AG09319 (cell line): ENCODE measurements around the gene SDR42E1.
A peak's percentile ranks its signal among the peaks of the same experiment; 100 is the strongest.

Experiments used
- DNase-seq: peaks from one replicate; pipeline ENCODE4 v3.0.0-alpha.2; 2010; ENCODE audit warnings: low read depth; ENCODE audit errors: extremely low read depth
- TF ChIP-seq, protein P1 (sequence below): IDR thresholded peaks from 2 replicates; pipeline ENCODE4 v1.5.1; 2011; ENCODE audit warnings: low read depth, mild to moderate bottlenecking, inconsistent platforms, low read length, moderate library complexity

The SDR42E1 gene

DNA sequence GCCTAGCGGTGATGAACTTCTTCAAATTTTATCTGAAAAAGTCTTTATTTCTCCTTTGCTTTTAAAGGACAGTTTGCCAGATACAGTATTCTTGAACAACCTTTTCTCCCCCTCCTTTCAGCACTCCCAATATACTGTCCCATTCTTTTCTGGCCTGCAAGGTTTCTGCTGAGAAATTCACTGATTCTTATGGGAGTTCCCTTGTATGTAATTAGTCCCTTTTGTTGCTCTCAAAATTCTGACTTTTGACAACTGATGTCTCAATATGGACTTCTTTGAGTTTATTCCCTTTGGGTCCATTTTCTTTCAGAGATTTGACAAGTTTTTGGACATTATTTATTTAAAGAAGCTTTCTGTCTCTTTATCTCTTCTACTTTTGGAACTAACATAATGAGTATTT is 39.4 kb downstream of the SDR42E1 start:
- DNase-seq: no peak
- TF ChIP-seq, protein P1, sequence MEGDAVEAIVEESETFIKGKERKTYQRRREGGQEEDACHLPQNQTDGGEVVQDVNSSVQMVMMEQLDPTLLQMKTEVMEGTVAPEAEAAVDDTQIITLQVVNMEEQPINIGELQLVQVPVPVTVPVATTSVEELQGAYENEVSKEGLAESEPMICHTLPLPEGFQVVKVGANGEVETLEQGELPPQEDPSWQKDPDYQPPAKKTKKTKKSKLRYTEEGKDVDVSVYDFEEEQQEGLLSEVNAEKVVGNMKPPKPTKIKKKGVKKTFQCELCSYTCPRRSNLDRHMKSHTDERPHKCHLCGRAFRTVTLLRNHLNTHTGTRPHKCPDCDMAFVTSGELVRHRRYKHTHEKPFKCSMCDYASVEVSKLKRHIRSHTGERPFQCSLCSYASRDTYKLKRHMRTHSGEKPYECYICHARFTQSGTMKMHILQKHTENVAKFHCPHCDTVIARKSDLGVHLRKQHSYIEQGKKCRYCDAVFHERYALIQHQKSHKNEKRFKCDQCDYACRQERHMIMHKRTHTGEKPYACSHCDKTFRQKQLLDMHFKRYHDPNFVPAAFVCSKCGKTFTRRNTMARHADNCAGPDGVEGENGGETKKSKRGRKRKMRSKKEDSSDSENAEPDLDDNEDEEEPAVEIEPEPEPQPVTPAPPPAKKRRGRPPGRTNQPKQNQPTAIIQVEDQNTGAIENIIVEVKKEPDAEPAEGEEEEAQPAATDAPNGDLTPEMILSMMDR: no peak

DNA sequence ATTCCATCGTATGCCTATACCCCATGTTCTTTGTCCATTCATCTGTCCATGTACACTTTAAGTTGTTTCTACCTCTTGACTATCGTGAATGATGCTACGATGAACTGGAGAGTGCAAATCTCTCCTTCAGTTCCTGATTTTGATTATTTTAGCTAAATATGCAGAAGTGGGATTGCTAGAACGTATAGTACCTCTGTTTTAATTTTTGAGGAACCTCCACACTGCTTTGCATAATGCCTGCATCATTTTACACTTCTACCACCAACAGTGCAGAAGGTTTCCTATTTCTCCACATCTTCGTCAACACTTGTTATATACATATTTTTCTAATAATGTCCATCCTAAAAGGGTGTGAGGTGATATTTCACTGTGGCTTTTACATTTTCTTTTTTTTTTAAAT is 43.9 kb downstream of the SDR42E1 start:
- TF ChIP-seq, protein P1: no peak
- DNase-seq: no peak

DNA sequence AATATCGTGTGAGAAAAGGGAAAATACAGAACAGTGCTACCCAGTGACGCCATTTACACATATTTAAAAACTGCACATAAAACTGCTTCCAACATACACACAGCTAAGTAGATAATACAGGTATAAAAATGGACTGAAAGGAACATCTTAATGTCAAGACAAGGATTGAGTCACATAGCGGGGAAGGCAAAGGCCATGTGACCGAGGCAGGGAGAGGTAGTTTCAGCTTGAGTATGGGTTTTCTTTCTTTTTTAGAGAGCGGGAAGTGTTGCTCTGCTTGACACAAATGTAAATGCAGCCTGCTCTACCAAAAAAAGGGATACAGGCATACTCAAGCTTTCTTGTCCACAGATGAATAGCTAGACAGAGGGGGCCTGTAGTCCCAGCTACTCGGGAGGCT is 46.5 kb downstream of the SDR42E1 start:
- DNase-seq: no peak
- TF ChIP-seq, protein P1: no peak

DNA sequence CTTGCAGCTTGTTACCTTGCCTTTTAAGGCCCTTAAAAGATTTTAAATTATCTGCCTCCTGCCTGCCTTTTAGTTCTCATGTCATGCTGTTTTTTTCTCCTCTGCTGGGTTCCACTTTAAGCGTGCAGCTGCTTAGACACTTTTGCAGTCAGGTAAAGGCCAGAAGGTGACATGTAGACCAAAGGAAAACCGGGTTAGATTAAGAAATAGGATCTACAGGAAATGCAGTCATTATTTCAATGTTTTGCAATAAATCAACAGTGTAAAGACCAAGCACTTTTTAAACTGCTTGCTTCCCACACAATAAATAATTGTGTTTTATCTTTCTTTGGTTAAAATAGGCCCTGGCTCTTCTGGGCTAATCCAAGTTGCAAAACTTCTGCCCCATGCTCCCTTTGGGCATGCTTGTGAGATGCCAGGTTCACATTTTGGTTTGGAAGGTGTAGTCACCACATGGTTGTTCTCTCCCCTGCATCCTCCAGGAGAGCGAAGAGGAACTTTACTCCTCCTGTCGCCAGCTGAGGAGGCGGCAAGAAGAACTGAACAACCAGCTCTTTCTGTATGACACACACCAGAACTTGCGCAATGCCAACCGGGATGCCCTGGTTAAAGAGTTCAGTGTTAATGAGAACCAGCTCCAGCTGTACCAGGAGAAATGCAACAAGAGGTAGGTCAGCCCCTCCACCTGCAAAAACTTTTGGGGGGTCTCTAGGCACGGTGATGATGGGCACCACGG is 54.9 kb downstream of the SDR42E1 start:
- TF ChIP-seq, protein P1: no peak
- peak; percentile 12 for DNase-seq

DNA sequence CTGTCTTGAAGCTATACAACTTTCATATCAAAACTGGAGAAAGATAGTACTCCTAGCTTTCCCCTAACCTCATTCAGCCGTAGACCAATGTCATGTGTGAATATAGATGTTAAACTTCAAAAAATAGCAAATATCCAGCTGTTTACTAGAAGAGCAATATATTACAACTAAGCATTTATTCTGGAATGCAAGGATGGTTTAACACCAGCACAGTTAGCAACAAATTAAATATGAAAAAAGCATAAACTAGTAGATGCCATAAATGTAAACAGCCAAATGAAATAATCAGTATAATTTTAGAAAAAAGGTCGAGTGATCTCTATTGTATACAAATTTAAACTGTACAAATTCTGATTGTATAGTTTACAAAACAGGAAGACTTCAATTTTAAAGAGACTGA is 59.7 kb downstream of the SDR42E1 start:
- TF ChIP-seq, protein P1: no peak

GRCh38 chr16:81946206-81946605 is 65.1 kb downstream of the SDR42E1 start:
- TF ChIP-seq, protein P1: no peak
- DNase-seq: peak; percentile 12

More for the DNA sequence above, 59.7 kb downstream of the SDR42E1 start:
- no peak for DNase-seq

DNA sequence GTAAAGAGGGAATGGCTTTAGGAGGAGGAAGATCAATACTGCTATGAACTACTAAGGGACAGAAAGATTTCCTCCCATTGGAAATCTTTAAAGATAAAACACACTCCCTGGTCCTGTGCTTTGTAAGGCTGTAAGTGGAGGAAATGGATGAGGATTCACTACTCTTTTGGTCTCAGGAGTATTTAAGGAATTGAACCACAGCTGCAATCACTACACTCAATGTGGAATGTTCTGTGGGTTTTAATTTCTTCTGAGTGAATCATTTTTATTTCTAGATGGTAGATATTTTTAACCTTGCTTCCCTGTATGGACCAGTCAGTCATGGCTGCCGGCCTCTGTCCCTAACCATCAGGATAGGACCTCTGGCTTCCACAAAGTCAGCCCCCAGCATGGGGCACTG is 65.6 kb downstream of the SDR42E1 start:
- TF ChIP-seq, protein P1: no peak
- DNase-seq: peak; percentile 25
